ENCODE results near the gene CD48. TPM values are rescaled to one million over a fixed set of nuclear protein-coding genes. Genes with fewer than 3 reads are reported as not detected.
A peak's percentile ranks its signal among the peaks of the same experiment; 100 is the strongest.

The CD48 gene, protein sequence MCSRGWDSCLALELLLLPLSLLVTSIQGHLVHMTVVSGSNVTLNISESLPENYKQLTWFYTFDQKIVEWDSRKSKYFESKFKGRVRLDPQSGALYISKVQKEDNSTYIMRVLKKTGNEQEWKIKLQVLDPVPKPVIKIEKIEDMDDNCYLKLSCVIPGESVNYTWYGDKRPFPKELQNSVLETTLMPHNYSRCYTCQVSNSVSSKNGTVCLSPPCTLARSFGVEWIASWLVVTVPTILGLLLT
- total RNA-seq (100 to 1,000 TPM; 224 to 234 TPM), polyA plus RNA-seq (250 TPM)

DNA sequence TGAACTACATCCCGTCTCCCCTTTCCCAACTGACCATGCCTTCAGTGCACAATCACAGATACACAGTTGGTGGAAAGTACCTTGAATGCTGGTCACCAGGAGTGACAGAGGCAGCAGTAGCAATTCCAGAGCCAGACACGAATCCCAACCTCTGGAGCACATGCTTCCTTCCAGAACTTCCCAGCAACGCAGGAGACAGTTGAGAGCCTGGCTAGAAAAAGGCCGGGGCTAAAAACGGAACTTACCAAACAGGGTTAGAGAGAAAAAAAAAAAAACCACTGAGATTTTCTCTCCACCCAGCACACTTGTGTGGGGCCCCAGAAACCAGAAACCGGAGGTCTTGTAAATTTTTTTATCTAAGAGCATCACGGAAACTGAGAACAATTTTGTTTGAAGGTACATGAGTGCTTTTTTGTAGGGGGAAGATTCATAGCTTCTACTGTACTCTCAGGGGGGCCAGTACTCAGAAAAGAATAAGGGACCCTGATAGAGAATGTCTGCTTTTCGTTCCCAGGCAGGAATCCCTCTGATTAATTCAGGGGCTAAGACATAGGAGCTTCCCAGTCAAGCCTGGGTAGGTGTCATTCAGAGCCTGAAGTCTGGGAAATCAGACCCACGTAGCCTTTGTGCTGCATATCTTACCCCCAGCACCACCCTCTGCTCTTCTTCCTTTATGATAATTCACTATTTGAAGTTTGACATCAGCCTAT, at the start of gene CD48:
TSS of gene CD48 (minus strand) at position 221 of the 710 bp plus-strand sequence. CDS start at position 162, 59 bp downstream.
- Mint-ChIP-seq H3K27ac (peak within 1 kb of the TSS in 1 of 8 donors; percentile 89), H3K9me3 (no peaks in the 10 kb centered on the region), H3K4me3 (no peak within 1 kb of the TSS), H3K27me3 (no peaks in the 10 kb centered on the region), H3K4me1 (peaks cover 35 to 49% (median 47%) of the 10 kb centered on the region in 3 donors), H3K36me3 (peaks cover 0 to 12% (median 0%) of the 10 kb centered on the region in 3 donors)
- ChIA-PET CTCF (interaction anchor here (0.8 to 6.7 kb wide), 9 partner anchors 13 to 93 kb away, joined by 3 to 72 read pairs (median 6); no protein-coding TSS in a partner anchor), POLR2A (interaction anchor here (0.6 to 1.7 kb wide), 5 partner anchors 13 to 83 kb away, joined by 3 to 4 read pairs (median 3); partner anchors contain the start of gene SLAMF7)
- Histone ChIP-seq H3K36me3 (ENCODE audit: insufficient read depth, low read length) (no peaks in the 10 kb centered on the region), H3K4me1 (ENCODE audit: insufficient read depth, low read length) (peaks cover 70% of the 10 kb centered on the region), H3K27me3 (ENCODE audit: insufficient read depth, low read length, poor library complexity, severe bottlenecking) (no peaks in the 10 kb centered on the region), H3K4me3 (ENCODE audit: low read length) (peak within 1 kb of the TSS; percentile 88), H3K9me3 (ENCODE audit: low read length) (no peaks in the 10 kb centered on the region), H3K27ac (ENCODE audit: low read depth, low read length) (peak within 1 kb of the TSS; percentile 56)
- DNase-seq = peak; percentile 27 to 86 (median 78)

DNA sequence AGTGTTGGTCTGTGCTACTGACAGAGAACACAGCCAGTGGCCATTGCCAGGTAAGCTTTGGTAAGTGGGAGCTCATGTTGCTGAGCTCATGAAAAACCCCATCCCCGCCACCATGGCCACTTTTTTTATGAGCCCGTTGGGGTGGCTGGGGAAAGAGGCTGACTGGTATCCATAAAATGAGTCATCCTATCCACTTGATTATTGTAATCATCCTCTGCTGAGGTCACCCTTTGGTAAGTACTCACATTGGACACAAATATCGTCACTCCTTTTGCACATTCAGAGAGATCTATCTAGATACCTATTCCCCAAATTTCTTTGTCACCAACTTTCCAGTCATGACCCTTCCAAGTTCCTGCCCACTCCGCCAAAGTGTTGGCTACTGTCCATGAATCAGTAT, 49.4 kb upstream of the CD48 start:
- Histone ChIP-seq H3K27ac (ENCODE audit: low read depth, low read length) (no peak overlapping the region), H3K4me3 (ENCODE audit: low read length) (no peak overlapping the region), H3K4me1 (ENCODE audit: insufficient read depth, low read length) (peaks cover 16% of the 10 kb centered on the region), H3K9me3 (ENCODE audit: low read length) (no peaks in the 10 kb centered on the region), H3K36me3 (ENCODE audit: insufficient read depth, low read length) (no peaks in the 10 kb centered on the region), H3K27me3 (ENCODE audit: insufficient read depth, low read length, poor library complexity, severe bottlenecking) (no peaks in the 10 kb centered on the region)
- no peaks in the 10 kb centered on the region for H3K9me3 Mint-ChIP-seq
- peaks cover 40 to 50% (median 45%) of the 10 kb centered on the region in 3 donors for H3K4me1 Mint-ChIP-seq
- CTCF ChIA-PET = interaction anchor here (1.9 kb wide), 1 partner anchor 34 kb away, joined by 5 read pairs; no protein-coding TSS in a partner anchor
- peak overlapping the region in 1 of 8 donors; percentile 47 for H3K27ac Mint-ChIP-seq
- H3K27me3 Mint-ChIP-seq = peaks cover 0 to 2% of the 10 kb centered on the region in 2 donors
- peaks cover 0 to 26% (median 4%) of the 10 kb centered on the region in 3 donors for H3K36me3 Mint-ChIP-seq
- no peak for DNase-seq
- POLR2A ChIA-PET = no interaction called here
- H3K4me3 Mint-ChIP-seq = no peak overlapping the region

DNA sequence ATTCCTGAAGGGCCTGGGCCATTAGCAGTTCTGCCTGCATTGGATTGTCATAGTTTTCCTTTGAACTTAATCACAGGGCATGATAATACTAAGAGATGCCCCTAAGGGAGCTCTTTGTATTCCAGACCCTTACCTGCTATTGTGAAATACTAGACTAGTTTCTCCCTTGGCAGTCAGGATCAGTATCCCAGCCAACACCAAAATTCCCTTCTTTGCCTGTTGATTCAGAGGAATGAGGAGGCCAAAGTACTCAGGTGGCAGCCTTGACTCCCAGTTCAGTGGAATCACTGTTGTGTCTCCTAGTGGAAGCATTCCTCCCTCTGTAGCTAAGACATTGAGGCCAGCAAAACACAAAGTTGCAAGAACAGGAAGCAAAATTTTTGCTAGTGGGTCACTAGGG, 48.1 kb upstream of the CD48 start:
- H3K4me1 ChIP-seq (ENCODE audit: insufficient read depth, low read length) = peaks cover 28% of the 10 kb centered on the region
- no peak overlapping the region for H3K27ac ChIP-seq (ENCODE audit: low read depth, low read length)
- H3K4me3 Mint-ChIP-seq = no peak overlapping the region
- CTCF ChIA-PET = interaction anchor here (2.1 to 2.5 kb wide), 2 partner anchors 9 to 78 kb away, joined by 5 to 6 read pairs; no protein-coding TSS in a partner anchor
- no peak for DNase-seq
- peaks cover 0 to 4% of the 10 kb centered on the region in 2 donors for H3K27me3 Mint-ChIP-seq
- H3K9me3 Mint-ChIP-seq = no peaks in the 10 kb centered on the region
- H3K27ac Mint-ChIP-seq = peak overlapping the region in 5 of 8 donors; percentile 15 to 92 (median 78)
- H3K4me1 Mint-ChIP-seq = peaks cover 45 to 58% (median 51%) of the 10 kb centered on the region in 3 donors
- no peaks in the 10 kb centered on the region for H3K9me3 ChIP-seq (ENCODE audit: low read length)
- POLR2A ChIA-PET = interaction anchor here (1.7 kb wide), 1 partner anchor 12 kb away, joined by 4 read pairs; no protein-coding TSS in a partner anchor
- no peak overlapping the region for H3K4me3 ChIP-seq (ENCODE audit: low read length)
- H3K27me3 ChIP-seq (ENCODE audit: insufficient read depth, low read length, poor library complexity, severe bottlenecking) = no peaks in the 10 kb centered on the region
- H3K36me3 ChIP-seq (ENCODE audit: insufficient read depth, low read length) = no peaks in the 10 kb centered on the region
- peaks cover 0 to 26% (median 4%) of the 10 kb centered on the region in 3 donors for H3K36me3 Mint-ChIP-seq

DNA sequence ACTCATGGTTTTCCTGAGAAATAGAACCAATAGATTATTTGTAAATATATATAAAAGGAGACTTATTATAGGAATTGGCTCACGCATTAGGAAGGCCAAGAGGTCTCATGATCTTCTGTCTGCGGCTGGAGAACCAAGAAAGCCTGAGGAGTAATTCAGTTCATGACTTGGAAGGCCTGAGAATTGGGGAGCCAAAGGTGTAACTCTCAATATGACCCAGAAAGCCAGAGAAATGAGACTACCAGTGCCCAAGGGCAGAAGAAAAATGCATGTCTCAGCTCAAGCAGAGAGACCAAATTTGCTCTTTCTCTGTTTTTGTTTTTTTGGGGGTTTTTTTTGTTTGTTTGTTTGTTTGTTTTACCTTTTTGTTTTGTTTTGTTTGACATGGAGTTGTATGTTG, 46.9 kb upstream of the CD48 start:
- no peak overlapping the region for H3K4me3 ChIP-seq (ENCODE audit: low read length)
- H3K27me3 Mint-ChIP-seq = peaks cover 0 to 4% of the 10 kb centered on the region in 2 donors
- ChIA-PET CTCF (interaction anchor here (1.2 to 2.5 kb wide), 3 partner anchors 10 to 77 kb away, joined by 3 to 6 read pairs (median 5); no protein-coding TSS in a partner anchor), POLR2A (interaction anchor here (1.7 kb wide), 1 partner anchor 11 kb away, joined by 4 read pairs; no protein-coding TSS in a partner anchor)
- H3K4me1 Mint-ChIP-seq = peaks cover 55 to 70% (median 62%) of the 10 kb centered on the region in 3 donors
- peak overlapping the region in 6 of 8 donors; percentile 43 to 95 (median 67) for H3K27ac Mint-ChIP-seq
- peaks cover 5 to 30% (median 7%) of the 10 kb centered on the region in 3 donors for H3K36me3 Mint-ChIP-seq
- peaks cover 36% of the 10 kb centered on the region for H3K4me1 ChIP-seq (ENCODE audit: insufficient read depth, low read length)
- H3K9me3 Mint-ChIP-seq = no peaks in the 10 kb centered on the region
- H3K9me3 ChIP-seq (ENCODE audit: low read length) = no peaks in the 10 kb centered on the region
- H3K27ac ChIP-seq (ENCODE audit: low read depth, low read length) = no peak overlapping the region
- H3K36me3 ChIP-seq (ENCODE audit: insufficient read depth, low read length) = no peaks in the 10 kb centered on the region
- no peak for DNase-seq
- no peaks in the 10 kb centered on the region for H3K27me3 ChIP-seq (ENCODE audit: insufficient read depth, low read length, poor library complexity, severe bottlenecking)
- peak overlapping the region in 1 of 7 donors; percentile 12 for H3K4me3 Mint-ChIP-seq

DNA sequence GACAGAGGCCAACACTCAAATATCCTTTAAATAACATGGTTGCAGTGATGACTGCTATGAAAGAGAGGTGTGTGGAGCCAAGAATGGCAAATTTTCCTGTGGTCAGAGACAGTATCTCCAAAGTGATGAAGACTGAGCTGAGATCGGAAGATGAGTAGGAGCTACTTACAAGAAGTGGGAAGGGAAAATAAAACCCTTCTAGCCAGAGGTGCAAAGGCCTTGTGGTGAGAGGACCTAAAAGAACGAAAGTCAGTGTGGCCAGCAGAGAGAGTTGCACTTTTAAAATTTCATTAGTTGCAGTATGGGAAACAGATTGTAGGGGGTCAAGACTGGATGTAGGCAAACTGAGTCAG, 45.2 kb upstream of the CD48 start:
- CTCF ChIA-PET = interaction anchor here (0.9 to 6.1 kb wide), 6 partner anchors 9 to 75 kb away, joined by 3 to 38 read pairs (median 12); partner anchors contain the start of genes CD48 and SLAMF7
- no peaks in the 10 kb centered on the region for H3K9me3 Mint-ChIP-seq
- no peak for DNase-seq
- H3K4me3 ChIP-seq (ENCODE audit: low read length) = no peak overlapping the region
- POLR2A ChIA-PET = interaction anchor here (0.6 to 2.7 kb wide), 7 partner anchors 10 to 80 kb away, joined by 3 to 18 read pairs (median 4); partner anchors contain the start of genes LY9 and SLAMF7
- H3K36me3 ChIP-seq (ENCODE audit: insufficient read depth, low read length) = no peaks in the 10 kb centered on the region
- H3K27me3 ChIP-seq (ENCODE audit: insufficient read depth, low read length, poor library complexity, severe bottlenecking) = no peaks in the 10 kb centered on the region
- peaks cover 0 to 4% of the 10 kb centered on the region in 2 donors for H3K27me3 Mint-ChIP-seq
- peaks cover 47% of the 10 kb centered on the region for H3K4me1 ChIP-seq (ENCODE audit: insufficient read depth, low read length)
- H3K4me3 Mint-ChIP-seq = peak overlapping the region; percentile 29 to 86 (median 71)
- peak overlapping the region; percentile 22 for H3K27ac ChIP-seq (ENCODE audit: low read depth, low read length)
- H3K36me3 Mint-ChIP-seq = peaks cover 17 to 44% (median 24%) of the 10 kb centered on the region in 3 donors
- H3K9me3 ChIP-seq (ENCODE audit: low read length) = no peaks in the 10 kb centered on the region
- peak overlapping the region; percentile 88 to 98 (median 95) for H3K27ac Mint-ChIP-seq
- H3K4me1 Mint-ChIP-seq = peaks cover 69 to 81% (median 78%) of the 10 kb centered on the region in 3 donors

DNA sequence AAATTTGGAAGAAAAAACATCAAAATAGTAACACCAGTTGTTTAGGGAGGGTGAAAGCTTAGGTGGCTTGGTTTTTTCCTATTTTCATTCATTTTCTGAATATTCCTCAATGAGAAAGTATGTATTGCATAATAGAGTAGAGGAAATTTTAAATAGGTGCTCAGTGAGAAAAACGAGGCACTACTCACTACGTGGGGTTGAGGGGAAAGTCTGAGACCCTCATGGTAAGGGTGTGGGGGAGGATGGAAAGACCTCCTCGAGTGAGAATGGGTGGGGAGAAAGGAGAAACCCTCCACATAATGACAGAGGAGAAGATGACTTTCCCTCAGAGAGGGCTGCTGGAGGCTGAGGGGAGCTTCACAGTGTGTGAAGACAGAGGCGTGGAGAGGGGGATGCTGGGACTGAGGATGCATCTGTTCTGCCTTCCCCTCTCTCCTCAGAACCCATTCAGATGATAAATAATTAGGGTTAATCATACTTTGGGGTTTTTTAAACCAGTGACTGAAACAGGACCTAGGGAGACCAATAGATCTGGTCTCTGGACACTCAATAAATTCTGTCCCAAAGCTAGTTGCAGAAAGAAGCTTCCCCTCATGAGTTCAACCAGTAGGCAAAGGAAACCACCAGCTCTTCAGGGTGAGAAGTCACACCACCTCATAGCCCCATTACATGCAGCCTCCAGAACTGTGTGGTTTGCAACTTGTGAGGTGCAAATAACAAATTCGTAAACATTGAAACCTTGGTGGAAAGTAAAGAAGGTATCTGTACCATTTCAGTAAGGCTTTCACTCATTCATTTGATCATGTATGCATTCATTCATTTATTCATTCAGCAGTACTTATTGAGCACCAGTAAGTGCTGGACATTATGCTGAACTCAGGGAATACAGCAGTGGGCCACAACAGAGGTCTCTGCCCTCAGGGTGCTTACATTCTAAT, 44.6 kb upstream of the CD48 start:
- H3K4me3 ChIP-seq (ENCODE audit: low read length) = no peak overlapping the region
- H3K27me3 Mint-ChIP-seq = peaks cover 0 to 4% of the 10 kb centered on the region in 2 donors
- no peaks in the 10 kb centered on the region for H3K36me3 ChIP-seq (ENCODE audit: insufficient read depth, low read length)
- H3K4me3 Mint-ChIP-seq = peak overlapping the region; percentile 29 to 86 (median 71)
- DNase-seq = peak in 4 of 5 donors; percentile 28 to 76 (median 54)
- H3K9me3 Mint-ChIP-seq = no peaks in the 10 kb centered on the region
- peaks cover 21 to 44% (median 28%) of the 10 kb centered on the region in 3 donors for H3K36me3 Mint-ChIP-seq
- no peaks in the 10 kb centered on the region for H3K9me3 ChIP-seq (ENCODE audit: low read length)
- POLR2A ChIA-PET = interaction anchor here (0.6 to 2.7 kb wide), 10 partner anchors 11 to 121 kb away, joined by 3 to 18 read pairs (median 4); partner anchors contain the start of genes LY9 and SLAMF7
- CTCF ChIA-PET = interaction anchor here (0.6 to 6.1 kb wide), 8 partner anchors 8 to 74 kb away, joined by 3 to 38 read pairs (median 7); partner anchors contain the start of genes CD48 and SLAMF7
- H3K27ac ChIP-seq (ENCODE audit: low read depth, low read length) = peak overlapping the region; percentile 33
- peak overlapping the region; percentile 88 to 98 (median 95) for H3K27ac Mint-ChIP-seq
- peaks cover 51% of the 10 kb centered on the region for H3K4me1 ChIP-seq (ENCODE audit: insufficient read depth, low read length)
- peaks cover 71 to 87% (median 81%) of the 10 kb centered on the region in 3 donors for H3K4me1 Mint-ChIP-seq
- H3K27me3 ChIP-seq (ENCODE audit: insufficient read depth, low read length, poor library complexity, severe bottlenecking) = no peaks in the 10 kb centered on the region
